Measurements from ENCODE around the gene MYO3B.
"Not testable (repeated sequence)": the region's sequence is repeated elsewhere in the genome, so short reads cannot be mapped to it uniquely, and the experiment has no call there.

Gene MYO3B

DNA sequence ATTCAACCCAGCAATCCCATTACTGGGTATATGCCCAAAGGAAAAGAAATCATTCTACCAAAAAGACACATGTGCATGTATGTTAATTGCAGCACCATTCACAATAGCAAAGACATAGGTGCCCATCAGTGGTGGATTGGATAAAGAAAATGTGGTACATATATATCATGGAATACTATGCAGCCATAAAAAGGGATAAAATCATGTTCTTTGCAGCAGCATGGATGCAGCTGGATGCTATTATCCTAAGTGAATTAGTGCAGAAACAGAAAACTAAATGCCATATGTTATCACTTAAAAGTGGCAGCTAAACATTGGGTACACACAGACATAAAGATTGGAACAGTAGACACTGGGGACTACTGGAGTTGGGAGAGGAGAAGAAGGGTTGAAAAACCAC lies 82.2 kb downstream of the MYO3B start:
- no peak for DNase-seq (ENCODE audit: low read depth in 3 of 3)

DNA sequence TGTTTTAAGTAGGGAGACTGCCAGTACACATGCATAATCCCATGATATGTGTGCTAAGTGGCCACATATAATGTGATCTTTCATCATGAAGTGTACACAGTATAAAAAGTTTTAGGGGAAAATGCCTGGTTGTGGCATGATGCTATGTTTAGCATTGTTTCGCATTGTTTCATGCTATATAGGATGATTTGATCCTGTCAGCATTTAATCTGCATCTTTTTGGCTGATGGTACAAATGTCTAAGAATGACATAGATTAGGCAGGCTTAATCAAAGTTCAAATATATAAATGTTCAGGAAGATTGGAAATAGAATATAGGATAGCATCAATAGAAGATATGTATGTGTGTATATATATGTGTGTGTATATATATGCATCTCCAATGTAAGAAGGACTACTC lies 83.6 kb downstream of the MYO3B start:
- no peak for DNase-seq (ENCODE audit: low read depth in 3 of 3)

DNA sequence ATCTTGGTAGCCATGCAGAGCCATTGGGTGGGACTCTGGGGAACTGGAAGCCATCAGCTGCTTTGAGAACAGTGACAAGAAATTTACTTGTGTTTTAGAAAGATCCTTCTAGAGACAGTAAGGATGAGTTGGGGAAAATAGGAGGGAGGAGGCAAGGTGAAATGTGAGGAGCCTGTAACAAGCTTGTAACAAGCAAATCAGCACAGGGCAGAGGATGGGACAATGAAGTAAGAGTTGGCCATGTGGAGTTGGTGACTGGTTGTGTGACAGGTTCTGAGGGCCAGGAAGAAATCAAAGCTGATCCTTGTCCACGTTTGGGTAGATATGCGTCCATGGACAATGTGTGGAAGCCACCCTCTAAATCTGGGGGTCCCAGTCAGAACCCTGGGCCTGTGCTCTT lies 84.4 kb downstream of the MYO3B start:
- DNase-seq (ENCODE audit: low read depth in 3 of 3) = no peak

DNA sequence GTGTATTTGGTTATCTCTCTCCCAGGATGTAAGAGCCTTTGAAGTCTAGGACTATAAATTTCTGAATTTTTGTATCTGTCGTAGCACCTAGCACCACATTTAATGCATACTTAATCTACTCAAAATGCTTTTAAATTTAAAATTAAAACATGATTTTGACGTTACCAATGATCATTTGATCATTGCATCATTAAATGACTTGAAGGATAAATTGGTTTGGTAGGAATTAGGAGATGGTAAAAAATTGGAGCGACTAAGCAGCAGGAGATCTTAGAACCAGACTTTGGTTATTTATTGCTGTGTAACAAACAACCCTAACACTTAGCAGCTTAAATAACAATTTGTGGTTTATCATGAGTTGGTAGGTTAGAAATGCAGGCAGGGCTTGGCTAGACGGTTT lies 84.9 kb downstream of the MYO3B start:
- DNase-seq (ENCODE audit: low read depth in 3 of 3) = no peak

DNA sequence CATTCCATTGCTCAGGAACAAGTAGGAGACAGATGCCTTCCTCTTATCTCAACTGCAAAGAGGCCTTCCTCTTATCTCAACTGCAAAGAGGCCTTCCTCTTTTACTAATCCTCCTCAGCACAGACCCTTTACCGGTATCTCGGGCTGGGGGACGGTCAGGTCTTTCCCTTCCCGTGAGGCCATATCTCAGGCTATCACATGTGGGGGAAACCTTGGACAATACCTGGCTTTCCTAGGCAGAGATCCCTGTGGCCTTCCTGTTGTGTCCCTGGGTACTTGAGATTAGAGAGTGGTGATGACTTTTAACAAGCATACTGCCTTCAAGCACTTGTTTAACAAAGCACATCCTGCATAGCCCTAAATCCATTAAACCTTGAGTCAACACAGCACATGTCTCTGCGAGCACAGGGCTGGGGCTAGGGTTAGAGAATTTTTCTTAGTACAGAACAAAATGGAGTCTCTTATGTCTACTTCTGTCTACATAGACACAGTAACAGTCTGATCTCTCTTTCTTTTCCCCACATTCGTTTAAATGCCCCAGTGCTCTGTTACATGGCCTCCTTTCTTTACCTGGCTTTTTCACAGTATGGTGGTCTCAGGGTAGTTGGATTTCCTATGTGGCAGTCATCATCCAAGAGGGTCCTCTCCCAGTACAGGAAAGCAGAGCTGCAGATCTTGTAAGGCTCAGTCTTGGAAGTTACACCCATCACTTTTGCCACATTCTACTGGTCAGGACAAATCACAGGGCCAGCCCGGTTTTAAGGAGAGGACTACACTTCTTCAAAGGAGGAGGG lies 86.0 kb downstream of the MYO3B start:
- not testable (repeated sequence) for DNase-seq (ENCODE audit: low read depth in 3 of 3)

DNA sequence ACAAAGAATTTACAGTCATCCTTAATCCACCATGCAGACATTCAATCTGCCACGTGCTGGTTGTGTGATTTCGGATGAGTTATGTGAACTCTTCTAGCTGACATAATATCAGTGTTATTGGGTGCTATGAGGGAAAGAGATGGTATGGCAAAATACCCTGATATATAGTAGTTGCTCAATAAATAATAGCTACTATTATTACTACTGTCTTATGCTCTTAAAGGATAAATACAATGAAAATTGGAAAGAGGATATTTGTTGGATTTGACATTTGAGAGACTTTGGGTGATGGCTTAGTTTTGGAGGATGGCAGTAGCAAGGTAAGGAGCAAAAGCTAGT lies 86.5 kb downstream of the MYO3B start:
- no peak for DNase-seq (ENCODE audit: low read depth in 3 of 3)

DNA sequence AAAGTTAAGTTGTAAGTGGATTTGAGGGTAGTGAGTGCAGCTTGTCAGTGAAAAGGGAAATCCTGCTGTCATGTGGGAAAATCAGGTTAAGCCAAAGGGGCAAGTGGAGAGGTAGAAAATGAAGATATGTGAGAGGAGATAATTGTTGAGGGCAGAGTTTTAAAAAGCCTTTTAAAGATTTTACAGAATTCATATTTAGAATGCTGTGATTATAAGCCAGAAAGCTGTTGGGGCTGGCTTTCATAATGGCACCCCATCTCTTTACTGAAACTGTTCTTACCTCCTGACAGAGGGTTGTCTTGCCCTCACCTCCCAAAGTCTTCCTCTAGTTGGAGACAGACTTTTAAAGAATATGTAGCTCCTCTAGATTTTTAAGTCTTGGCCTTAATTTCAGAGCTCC lies 86.9 kb downstream of the MYO3B start:
- no peak for DNase-seq (ENCODE audit: low read depth in 3 of 3)

DNA sequence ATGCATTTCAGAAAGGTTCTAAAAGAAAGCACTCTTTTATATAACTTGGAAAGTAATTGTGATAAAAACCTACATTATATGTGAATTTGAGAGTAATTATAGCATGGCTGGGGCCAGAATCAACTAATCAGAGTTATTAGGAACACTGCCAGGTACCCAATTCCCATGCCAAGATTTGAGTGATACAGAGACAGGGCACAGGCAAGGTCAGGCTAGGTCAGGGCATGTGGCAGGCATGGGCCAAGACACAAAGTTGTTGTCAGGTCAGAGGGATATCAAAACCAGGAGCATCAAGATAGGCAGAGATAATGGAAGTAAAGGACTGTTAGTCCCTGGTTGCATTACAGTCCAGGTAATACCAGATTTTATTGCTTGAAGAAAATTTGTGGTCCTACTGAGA lies 87.4 kb downstream of the MYO3B start:
- DNase-seq (ENCODE audit: low read depth in 3 of 3) = no peak

DNA sequence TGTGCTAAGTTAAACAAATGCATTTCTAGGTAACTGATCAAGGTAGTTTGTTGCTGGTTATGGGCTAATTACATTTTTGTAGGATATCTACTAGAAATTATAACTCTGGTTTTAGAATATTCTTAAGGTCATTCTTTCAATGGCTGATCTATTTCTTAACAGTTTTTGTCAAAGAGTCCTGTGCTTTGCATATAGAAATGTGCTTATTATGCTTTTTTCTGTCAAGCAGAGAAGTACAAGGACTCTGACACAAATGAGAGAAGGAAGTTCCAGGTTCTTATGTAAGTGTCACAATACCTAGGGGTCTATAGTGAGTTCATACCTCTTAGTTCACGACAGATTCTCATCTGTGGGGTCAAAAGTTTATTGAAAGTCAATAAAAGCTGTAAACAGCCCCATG lies 88.4 kb downstream of the MYO3B start:
- DNase-seq (ENCODE audit: low read depth in 3 of 3) = no peak

DNA sequence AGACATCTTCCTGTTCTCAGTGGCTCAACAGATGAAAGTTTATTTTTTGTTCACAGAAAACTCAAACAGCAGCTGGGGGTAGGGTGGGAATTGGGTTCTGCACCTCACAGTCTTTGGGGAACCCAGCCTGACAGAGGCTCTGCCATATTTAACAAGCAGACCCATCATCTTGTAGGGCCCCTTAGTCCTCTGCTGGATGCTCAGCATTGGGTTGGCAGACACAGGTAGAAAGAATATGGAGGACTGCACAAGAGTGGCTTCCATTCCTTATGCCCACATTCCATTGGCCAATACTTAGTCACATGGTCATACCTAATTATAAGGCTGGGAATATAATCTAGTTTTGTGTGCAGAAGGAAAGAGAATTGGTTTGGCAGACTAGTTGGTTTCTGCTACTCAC lies 89.1 kb downstream of the MYO3B start:
- no peak for DNase-seq (ENCODE audit: low read depth in 3 of 3)

DNA sequence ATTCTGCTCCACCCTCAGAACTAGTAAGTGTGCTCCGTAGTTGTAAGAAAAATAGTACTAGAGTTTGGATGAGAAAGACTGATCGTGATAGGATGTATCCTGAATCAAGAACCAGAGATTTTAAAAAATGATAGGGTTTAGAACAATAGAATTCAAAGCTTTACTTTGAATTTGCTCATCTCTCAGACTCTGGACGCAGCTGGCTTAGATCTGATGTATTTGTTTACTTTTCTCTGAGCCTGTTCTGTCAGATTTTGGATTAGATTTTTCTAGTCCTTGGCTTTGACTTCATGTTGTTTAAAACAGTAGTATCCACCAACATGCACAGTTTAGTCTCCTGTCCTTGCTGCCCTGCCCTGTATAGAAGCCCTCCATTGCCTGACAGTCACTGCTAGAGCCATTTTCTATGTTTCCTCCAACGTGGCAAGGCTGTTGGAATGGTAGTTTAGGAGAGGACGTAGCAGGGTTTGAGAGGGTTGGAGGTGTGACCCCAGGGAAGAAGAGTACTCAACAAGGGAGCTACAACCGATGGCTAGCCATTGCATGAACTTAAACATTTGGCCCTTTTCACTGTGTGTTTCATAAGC lies 92.4 kb downstream of the MYO3B start:
- DNase-seq (ENCODE audit: low read depth in 3 of 3) = no peak

DNA sequence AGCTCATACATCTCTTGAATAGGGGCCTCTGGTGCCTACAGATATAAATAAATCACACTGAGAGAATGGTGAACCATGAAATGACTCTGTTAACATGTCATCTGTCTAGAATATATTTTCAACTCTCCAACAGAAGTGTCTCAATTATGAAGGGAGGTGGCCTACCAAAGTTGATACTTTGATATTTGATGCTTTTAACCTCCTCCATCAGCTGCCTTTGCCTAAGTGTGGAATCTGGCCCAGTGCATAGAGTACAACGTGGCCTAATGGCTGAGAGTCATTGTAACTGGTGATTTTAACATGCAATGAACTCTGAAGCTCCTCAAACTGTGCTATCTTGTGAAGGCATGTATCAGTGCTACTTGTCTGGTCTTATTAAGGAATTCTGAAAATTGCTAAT lies 93.4 kb downstream of the MYO3B start:
- DNase-seq (ENCODE audit: low read depth in 3 of 3) = no peak

DNA sequence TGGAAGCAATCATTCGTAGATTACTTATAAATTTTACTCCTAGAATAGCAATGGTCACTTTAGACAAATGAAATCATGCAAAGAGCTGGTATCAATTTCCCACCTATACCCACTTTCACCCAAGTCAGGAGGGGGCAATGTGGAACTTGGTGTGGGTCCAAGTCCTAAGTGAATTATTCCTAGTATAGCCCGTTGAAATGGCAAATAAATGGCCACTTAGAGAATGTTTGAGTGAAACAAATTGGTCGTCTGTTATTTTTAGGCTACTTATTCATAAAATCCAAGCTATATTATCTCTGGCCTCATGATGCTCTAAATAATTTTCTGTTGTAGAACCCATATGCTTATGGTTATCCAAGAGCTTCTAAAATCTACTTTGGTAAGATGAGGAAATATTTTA lies 98.1 kb downstream of the MYO3B start:
- DNase-seq (ENCODE audit: low read depth in 3 of 3) = no peak

DNA sequence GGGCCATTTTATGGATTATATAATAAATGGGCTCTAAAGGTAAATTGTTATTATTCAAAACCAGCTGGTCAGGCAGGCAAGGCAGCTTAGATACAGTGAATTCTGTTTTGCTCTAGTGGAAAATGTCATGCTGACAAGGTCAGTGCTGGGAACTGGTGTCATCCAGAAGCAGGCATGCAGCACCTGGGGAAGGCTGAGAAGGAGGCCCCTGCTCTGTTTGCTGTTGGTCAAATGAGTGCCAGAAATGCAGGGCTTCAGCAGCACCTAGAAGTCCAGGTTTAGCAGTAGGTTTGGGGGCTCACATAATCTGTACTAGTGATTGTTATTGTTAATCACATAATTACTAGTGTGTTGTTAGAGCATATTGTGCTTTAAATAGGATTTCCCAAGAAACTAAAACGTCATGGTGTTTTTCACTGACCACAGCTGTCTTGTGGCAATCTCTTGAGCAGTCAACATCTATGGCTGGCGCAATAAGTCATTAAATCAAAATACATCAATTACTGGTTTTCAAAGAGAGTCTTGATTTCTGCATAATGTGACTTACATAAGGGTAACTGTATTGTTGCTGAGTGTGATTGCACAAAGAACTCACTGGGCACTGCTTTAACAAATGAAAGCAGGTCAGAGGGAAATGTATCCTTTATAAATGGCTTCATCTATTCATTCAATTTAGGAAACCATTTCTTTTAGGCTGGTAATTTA lies 99.1 kb downstream of the MYO3B start:
- no peak for DNase-seq (ENCODE audit: low read depth in 3 of 3)

DNA sequence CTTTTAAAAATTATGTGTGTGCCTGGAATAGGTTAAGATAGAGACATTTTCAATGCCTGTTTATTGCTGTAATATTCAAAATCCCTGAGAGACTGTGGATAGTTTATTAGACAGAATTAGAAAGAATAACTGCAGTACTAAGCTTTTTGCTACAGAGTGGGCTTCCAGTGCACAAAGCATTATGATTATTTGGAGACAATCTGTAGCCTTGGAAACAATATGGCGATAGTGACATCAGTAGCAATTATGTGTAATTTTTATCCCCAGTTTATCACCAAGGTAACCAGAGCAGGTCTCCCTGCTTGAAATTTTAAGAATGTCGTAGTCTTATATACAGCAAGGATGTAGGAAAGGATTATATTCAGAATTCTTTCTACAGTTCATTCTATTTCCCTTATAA lies 100.0 kb downstream of the MYO3B start:
- no peak for DNase-seq (ENCODE audit: low read depth in 3 of 3)

DNA sequence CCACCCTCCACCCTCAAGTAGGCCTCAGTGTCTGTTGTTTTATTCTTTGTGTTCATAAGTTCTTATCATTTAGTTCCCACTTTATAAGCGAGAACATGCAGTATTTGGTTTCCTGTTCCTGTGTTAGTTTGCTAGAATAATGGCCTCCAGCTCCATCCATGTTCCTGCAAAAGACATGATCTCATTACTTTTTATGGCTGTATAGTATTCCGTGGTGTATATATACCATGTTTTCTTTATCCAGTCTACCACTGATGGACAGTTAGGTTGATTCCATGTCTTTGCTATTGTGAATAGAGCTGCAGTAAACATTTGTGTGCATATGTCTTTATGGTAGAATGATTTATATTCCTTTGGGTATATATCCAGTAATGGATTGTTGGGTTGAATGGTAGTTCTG lies 101.7 kb downstream of the MYO3B start:
- DNase-seq (ENCODE audit: low read depth in 3 of 3) = not testable (repeated sequence)

DNA sequence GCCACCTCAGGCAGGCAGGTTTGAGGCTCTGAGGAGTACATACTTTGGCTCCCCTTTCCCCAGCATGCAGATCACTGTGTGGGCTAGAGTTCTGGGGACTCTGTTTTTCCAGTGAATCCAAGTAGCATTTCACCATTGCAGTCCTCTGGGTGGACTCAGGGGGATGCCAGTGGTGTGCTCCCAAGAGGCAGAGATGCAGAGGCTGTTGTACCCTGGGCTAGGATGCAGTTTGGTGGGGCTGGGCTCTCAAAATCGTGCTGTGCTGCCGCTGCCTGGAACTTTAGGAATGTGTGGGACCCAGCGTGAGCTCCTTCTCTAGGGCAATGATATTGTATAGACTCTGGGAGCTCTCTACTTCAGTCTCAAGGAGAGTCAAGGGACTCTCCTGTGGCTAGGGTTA lies 104.9 kb downstream of the MYO3B start:
- DNase-seq (ENCODE audit: low read depth in 3 of 3) = no peak

DNA sequence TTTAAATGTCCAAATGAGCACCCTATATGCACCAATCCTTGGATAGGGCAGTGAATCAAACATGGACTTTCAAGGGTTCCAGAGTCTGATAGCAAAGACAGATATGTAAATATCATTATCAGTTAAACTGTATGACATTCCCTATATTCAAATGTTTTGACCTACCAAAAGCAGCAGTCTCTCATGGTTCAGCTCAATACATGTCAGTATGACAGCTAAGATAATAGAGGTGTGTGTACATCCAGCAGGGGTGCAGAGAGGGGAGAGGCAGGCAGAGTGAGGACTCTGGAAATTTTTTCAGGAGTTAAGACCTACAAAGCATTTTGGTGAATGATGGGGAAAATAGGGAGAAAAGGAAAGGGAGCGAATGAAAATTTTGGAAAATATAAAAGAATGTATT lies 106.3 kb downstream of the MYO3B start:
- DNase-seq (ENCODE audit: low read depth in 3 of 3) = no peak

DNA sequence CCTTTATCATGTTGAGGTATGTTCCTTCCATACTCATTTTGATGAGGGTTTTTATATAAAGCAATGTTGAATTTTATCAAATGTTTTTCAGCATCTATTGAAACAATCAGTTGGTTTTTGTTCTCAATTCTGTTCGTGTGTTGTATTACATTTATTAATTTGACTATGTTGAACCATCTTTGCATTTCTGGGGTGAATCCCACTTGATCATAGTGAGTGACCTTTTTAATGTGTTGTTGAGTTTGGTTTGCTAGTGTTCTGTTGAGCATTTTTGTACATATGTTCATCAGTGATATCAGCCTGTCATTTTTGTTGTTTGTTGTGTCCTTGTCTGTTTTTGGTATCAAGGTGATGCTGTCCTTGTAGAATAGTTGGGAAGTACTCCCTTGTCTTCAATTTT lies 110.9 kb downstream of the MYO3B start:
- DNase-seq (ENCODE audit: low read depth in 3 of 3) = no peak

DNA sequence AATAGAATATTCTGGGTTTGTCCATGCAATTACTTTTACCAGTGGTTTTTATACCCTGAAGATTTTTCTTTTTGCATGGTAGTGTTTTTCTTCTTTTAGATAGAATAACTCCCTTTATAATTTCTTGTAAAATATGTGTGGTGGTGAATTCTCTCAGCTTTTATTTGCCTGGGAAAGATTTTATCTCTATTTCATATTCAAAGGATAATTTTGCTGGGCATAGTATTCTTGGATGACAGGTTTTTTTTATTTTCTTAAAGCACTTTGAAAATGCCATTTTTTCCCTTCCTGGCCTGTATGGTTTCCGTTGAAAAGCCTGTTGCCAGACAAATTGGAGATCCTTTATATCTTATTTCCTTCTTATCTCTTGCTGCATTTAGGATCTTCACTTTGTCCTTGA lies 113.5 kb downstream of the MYO3B start:
- no peak for DNase-seq (ENCODE audit: low read depth in 3 of 3)

DNA sequence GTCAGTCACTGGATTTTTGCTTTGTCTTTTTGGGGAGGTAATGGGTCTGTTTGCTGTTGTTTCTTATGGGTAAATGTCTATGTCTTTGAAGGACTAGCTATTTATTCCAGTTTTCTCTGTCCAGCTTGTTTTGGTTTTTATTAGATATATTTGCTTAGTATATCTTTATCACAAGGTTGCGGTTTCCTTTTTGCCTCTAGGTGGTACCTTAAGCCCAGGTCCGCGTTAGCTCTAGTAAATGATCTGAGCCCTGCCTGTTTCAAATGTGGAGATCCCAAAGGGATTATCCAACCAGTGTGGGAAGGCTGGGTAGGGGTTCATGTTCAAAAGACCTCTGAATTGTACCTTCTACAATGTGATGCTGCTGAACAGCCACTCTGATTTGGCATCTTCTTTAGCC lies 114.5 kb downstream of the MYO3B start:
- DNase-seq (ENCODE audit: low read depth in 3 of 3) = no peak

DNA sequence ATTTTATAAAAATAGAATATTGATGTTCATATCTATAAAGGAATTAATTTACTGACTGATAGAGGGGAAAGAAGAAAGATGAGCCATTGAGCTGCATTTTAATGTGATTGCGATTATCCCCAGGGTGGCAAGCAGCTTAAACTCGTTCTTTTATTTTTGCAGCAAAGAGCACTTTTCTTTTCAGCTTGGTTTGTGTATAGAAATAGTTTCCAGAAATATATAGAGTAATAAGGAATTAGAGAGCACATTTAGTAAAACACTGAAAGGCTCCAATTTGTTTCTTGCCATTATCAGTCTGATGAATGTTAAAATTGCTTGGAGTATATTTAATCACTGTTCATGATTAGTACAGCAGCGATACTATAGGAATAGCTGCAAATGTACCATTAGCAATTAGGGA lies 119.5 kb downstream of the MYO3B start:
- no peak for DNase-seq (ENCODE audit: low read depth in 3 of 3)

DNA sequence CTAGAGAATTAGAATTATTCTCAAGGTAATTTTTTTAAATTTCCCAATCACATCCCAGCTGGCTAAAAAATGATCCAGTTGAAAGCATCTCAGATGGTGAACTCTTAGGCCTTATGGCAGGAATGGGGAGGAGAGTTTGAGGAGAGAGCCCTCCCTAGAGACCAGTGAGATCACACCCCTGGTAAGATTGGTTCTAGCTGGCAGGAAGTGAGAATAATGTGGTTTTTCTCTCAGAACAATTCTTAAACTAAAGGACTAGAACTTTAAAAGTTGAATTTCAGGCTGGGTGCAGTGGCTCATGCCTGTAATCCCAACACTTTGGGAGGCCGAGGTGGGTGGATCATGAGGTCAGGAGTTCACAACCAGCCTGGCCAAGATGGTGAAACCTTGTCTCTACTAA lies 120.2 kb downstream of the MYO3B start:
- DNase-seq (ENCODE audit: low read depth in 3 of 3) = no peak
